ENCODE measurements around the gene PIEZO2.

PIEZO2 gene

GRCh38 chr18:11064106-11064505 lies 85.3 kb downstream of the PIEZO2 start:
- DNase-seq: no peak

GRCh38 chr18:11055721-11056120 lies 93.6 kb downstream of the PIEZO2 start:
- no peak for DNase-seq

- DNase-seq: no peak
Observed at GRCh38 chr18:11054497-11054896, 94.9 kb downstream of the PIEZO2 start.

DNA sequence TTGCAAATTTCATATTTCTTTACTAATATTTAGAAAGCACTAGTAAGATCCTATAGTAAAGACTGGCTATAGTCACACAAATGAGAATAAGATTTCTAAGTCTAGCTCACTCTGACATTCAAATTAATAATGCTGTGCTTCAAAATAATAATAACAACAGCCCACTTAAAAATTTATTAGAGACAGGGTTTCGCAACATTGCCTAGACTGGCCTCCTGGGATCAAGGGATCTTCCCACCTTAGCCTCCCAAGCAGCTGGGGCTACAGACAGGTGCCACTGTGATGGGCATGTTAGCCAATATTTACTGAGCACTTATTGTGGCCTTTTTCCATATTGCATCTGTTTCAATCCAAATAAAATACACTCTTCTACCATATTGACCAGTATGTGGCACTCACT lies 96.1 kb downstream of the PIEZO2 start:
- no peak for DNase-seq

- DNase-seq: no peak
Observed at GRCh38 chr18:11052800-11053199, 96.6 kb downstream of the PIEZO2 start.

DNA sequence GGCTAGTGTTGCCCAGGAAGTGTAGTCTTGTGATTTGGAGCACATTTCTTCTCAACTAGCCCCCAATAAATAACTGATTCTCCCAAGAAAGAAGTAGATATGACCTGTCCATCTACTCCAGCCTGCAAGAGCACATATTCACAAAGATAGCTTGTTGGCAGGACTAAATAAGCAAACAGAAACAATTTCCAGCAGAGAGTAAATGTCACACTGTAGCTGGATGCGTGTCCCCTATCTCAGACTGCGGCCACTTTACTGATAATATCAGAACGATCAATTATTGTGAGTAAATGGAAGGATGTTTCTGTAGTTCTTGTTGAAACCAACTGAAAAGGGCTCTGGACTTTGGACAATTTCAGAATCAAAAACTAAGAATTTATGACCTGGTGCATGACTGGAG lies 97.9 kb downstream of the PIEZO2 start:
- DNase-seq: no peak

DNA sequence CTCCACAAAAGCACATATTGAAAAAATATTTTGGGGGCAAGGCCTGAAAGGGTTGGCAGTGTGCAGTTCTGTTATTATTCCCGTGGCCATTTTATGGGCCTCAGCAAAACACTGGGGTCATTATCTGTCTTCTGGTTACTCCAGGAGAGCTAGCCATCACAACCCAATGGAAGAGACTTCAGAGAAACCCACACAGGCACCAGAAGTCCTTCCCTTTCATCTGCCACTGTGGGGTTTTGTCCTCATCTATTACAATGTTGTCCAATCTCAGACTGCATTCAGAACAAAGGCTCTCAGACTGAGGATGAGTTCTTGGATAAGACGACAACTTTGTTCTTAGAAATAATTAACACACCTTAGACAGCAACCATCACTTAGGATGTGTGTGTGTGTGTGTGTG lies 98.4 kb downstream of the PIEZO2 start:
- DNase-seq: no peak

GRCh38 chr18:11047817-11048216 lies 101.6 kb downstream of the PIEZO2 start:
- no peak for DNase-seq

DNA sequence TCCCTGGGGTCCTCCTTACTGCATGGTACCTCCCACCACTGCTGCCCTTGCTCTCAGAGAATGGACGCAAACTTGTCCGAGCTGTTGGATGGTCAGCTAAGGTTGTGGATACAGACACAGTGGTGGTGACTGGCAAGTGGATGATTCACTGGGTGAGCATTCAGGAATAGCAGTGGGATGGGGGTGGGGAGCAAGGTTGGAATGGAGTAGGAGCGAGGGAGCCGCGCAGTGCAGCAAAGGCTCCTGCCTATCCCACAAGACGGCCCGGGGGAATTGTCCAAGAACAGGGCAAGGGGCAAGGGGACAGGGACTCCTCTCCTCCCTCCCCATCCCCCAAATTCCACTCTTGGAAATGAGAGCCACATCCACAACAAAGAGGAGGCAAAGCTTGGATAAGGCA lies 102.2 kb downstream of the PIEZO2 start:
- no peak for DNase-seq

- DNase-seq: no peak
Observed at GRCh38 chr18:11046140-11046539, 103.2 kb downstream of the PIEZO2 start.

GRCh38 chr18:11043694-11044093 lies 105.7 kb downstream of the PIEZO2 start:
- DNase-seq: no peak

- no peak for DNase-seq
Observed at GRCh38 chr18:11042247-11042646, 107.1 kb downstream of the PIEZO2 start.

GRCh38 chr18:11040823-11041656 lies 108.3 kb downstream of the PIEZO2 start:
- DNase-seq: no peak

- DNase-seq: no peak
Observed at GRCh38 chr18:11040359-11040758, 109.0 kb downstream of the PIEZO2 start.

DNA sequence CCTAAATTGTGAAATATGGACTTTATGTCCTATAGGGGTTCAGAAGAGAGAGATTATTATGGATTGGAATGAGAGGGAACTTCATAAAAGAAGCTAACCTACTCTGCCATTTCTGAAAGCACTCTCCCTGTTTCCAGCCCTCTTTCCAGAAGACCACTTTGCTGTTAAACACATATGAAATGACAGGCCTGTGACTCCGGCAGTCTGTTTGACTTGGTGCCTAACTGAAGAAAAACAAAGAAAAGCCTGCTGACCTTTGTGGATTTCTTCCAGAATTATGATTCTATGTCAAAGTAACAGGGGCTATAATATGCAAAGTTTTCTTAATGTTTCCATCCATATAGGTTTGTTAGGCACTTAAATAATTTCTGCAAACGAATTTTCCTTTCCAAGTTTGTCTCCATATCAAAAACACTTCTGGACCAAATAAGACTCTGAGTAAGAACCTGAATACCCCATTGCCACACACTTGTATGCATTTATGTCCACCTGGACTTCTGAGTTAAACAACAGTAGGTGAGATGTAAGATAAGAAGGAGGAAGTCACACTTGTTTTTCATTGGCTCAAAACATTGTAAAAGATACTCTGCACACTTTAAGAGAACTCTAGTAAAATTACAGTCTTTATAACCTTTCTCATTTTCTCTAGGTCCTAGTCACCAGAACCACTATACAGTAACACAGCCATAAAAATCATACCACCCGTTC lies 111.7 kb downstream of the PIEZO2 start:
- no peak for DNase-seq

- DNase-seq: no peak
Observed at GRCh38 chr18:11035814-11036495, 113.4 kb downstream of the PIEZO2 start.

DNA sequence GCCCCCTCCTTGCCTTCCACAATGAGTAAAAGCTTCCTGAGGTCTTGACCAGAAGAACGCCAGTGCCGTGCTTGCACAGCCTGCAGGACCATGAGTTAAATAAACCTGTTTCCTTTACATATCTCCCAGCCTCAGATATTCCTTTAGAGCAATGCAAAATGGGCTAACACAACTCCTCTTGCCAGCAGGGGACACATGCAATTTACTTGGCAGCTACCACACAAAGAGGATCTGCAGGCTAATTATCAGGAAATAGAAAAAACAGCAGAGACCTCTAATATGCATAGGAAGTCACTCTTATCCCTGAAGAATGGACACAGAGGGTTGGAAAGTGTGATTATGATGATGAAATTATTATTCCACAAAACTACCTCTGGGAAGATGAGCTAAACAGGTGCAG lies 114.0 kb downstream of the PIEZO2 start:
- DNase-seq: no peak

- DNase-seq: no peak
Observed at GRCh38 chr18:11034884-11035283, 114.5 kb downstream of the PIEZO2 start.

- DNase-seq: no peak
Observed at GRCh38 chr18:11033503-11033902, 115.9 kb downstream of the PIEZO2 start.

DNA sequence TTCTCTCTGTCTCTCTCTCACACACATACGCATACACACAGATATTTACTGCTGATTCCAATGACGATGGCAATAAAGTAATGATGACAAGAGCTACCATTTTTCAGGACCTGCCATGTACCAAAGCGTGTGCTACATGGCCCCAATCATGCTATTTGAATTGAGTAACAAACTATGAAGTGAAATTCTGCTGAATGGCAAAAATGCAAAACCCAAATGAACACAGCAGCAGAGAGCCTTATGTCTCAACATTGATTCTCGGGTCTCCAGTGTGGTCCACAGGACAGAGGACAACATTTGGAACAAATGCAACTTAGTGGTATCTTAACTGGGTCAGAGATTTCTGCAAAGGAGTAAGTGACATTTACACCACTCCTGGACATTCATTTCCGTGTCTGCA lies 117.4 kb downstream of the PIEZO2 start:
- no peak for DNase-seq

DNA sequence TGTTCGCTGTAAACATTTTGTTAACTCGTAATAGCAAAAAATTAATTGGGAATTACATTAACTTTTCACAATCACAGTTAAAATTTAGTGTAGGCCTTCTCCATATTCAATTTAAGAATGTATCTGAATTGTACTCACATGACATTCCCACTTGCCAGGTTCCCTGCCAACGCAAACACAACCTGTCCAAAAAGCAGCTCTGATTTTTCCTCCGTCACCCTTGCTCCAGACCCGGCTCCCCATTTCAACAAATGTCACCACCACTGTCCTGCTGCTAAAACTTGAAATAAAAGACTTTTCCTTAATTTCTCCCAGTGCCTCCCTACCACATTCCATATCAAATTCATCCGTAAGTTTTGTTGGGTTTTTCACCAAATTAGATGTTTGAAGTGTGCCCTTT lies 120.3 kb downstream of the PIEZO2 start:
- no peak for DNase-seq

- no peak for DNase-seq
Observed at GRCh38 chr18:11027862-11028261, 121.5 kb downstream of the PIEZO2 start.

GRCh38 chr18:11025671-11026070 lies 123.7 kb downstream of the PIEZO2 start:
- DNase-seq: no peak
